SK-N-SH (cell line): ENCODE results near the gene TXNRD1.

Source experiments
- EP300 ChIP-seq, 2 experiments: IDR thresholded peaks; 2 replicates each; pipeline versions ENCODE4 v1.4.0 to v1.6.1; 2012; ENCODE audit warnings: borderline replicate concordance in 1 of 2, low read depth in 1 of 2, low read length in 1 of 2
- FOSL2 ChIP-seq: IDR thresholded peaks from 2 replicates; pipeline ENCODE4 v1.4.0; 2012; ENCODE audit warnings: low read depth, mild to moderate bottlenecking, moderate library complexity, borderline replicate concordance
- GABPA ChIP-seq: IDR thresholded peaks from 2 replicates; pipeline ENCODE4 v1.4.0; 2012; ENCODE audit warnings: low read depth, mild to moderate bottlenecking
- GATA2 ChIP-seq: sonication (generic); formaldehyde crosslinking; IDR thresholded peaks from 2 replicates; pipeline ENCODE4 v1.5.0; 2020; ENCODE audit warnings: mild to moderate bottlenecking, missing genetic modification reagents
- MEF2A ChIP-seq: IDR thresholded peaks from 2 replicates; pipeline ENCODE4 v1.4.0; 2012; ENCODE audit warnings: low read depth, borderline replicate concordance
- MXI1 ChIP-seq: IDR thresholded peaks from 2 replicates; pipeline ENCODE4 v1.6.1; 2012; ENCODE audit warnings: mild to moderate bottlenecking, low read depth, low read length, improper control_type of control experiment
- NFIC ChIP-seq: IDR thresholded peaks from 2 replicates; pipeline ENCODE4 v1.4.0; 2012; ENCODE audit warnings: borderline replicate concordance
- POLR2AphosphoS5 ChIP-seq: IDR thresholded peaks from 2 replicates; pipeline ENCODE4 v1.6.1; 2012; ENCODE audit warnings: low read depth, low read length
- RCOR1 ChIP-seq: fragments of 150-350 bp; IDR thresholded peaks from 2 replicates; pipeline ENCODE4 v1.6.1; 2017; ENCODE audit warnings: antibody characterized with exemption, low read length
- TAF1 ChIP-seq: IDR thresholded peaks from 2 replicates; pipeline ENCODE4 v1.6.1; 2012; ENCODE audit warnings: low read depth, mild to moderate bottlenecking, low read length, moderate library complexity, borderline replicate concordance
- TEAD4 ChIP-seq: IDR thresholded peaks from 2 replicates; pipeline ENCODE4 v1.4.0; 2012; ENCODE audit warnings: mild to moderate bottlenecking, borderline replicate concordance; ENCODE audit not compliant: insufficient read depth
- TF ChIP-seq, protein P1 (sequence below): fragments of 200-600 bp; sonication (generic); IDR thresholded peaks from 2 replicates; pipeline ENCODE4 v1.6.1; 2017; ENCODE audit warnings: antibody characterized with exemption, mild to moderate bottlenecking, moderate library complexity
- TF ChIP-seq, protein P2 (sequence below): IDR thresholded peaks from 2 replicates; pipeline ENCODE4 v1.6.1; 2012; ENCODE audit warnings: mild to moderate bottlenecking, low read depth, low read length, moderate library complexity
- TF ChIP-seq, protein P3 (sequence below): IDR thresholded peaks from 2 replicates; pipeline ENCODE4; 2012

DNA sequence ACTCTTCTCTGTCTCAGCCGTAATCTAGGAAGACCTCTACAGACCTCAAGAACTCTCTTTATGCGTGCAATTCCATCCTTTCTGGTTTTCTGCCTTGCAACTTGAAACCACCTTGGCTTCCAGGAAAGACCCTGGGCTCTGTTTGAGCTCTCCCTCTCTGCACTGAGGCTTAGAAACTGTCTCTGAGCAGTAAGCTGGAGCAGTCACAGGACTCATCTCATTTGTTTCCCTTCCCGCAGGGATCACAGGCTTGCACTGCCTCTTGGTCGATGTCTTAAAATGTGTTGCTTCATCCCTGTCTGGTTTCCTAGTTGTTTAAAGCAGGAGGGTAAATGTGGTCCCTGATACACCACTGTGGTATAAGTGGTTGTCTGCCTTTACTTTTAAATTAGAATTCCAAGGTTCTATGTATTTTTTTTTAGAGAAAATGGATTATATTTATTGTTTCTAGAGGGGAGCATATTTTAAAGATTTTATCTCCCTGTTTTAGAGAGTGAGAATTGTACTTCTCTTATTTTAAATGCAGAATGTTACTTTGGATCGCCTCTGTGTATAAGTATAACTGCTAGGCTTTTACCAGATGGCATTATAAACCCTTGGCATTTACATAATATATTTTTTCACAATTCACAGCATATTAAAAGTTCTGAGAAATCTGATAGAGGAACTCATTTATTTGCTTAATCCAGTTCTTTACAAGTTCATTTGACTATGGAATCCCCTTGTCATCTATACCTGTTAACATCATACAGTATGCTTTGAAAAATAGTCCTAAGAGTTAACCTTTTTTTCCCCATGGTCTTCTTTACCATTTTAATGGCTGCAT is 114.3 kb downstream of the TXNRD1 start:
- TF ChIP-seq GABPA (no peak), TAF1 (no peak), GATA2 (CRISPR knock-in tag) (no peak), TEAD4 (no peak), POLR2AphosphoS5 (no peak), MXI1 (no peak), MEF2A (no peak), RCOR1 (no peak), FOSL2 (no peak), EP300 (IDR thresholded peaks at IDR 0.05; ENCODE audit: borderline replicate concordance in 1 of 2, low read depth in 1 of 2, low read length in 1 of 2) (no peak), NFIC (no peak)
- TF ChIP-seq, protein P1, sequence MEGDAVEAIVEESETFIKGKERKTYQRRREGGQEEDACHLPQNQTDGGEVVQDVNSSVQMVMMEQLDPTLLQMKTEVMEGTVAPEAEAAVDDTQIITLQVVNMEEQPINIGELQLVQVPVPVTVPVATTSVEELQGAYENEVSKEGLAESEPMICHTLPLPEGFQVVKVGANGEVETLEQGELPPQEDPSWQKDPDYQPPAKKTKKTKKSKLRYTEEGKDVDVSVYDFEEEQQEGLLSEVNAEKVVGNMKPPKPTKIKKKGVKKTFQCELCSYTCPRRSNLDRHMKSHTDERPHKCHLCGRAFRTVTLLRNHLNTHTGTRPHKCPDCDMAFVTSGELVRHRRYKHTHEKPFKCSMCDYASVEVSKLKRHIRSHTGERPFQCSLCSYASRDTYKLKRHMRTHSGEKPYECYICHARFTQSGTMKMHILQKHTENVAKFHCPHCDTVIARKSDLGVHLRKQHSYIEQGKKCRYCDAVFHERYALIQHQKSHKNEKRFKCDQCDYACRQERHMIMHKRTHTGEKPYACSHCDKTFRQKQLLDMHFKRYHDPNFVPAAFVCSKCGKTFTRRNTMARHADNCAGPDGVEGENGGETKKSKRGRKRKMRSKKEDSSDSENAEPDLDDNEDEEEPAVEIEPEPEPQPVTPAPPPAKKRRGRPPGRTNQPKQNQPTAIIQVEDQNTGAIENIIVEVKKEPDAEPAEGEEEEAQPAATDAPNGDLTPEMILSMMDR, result no peak
- TF ChIP-seq, protein P2, sequence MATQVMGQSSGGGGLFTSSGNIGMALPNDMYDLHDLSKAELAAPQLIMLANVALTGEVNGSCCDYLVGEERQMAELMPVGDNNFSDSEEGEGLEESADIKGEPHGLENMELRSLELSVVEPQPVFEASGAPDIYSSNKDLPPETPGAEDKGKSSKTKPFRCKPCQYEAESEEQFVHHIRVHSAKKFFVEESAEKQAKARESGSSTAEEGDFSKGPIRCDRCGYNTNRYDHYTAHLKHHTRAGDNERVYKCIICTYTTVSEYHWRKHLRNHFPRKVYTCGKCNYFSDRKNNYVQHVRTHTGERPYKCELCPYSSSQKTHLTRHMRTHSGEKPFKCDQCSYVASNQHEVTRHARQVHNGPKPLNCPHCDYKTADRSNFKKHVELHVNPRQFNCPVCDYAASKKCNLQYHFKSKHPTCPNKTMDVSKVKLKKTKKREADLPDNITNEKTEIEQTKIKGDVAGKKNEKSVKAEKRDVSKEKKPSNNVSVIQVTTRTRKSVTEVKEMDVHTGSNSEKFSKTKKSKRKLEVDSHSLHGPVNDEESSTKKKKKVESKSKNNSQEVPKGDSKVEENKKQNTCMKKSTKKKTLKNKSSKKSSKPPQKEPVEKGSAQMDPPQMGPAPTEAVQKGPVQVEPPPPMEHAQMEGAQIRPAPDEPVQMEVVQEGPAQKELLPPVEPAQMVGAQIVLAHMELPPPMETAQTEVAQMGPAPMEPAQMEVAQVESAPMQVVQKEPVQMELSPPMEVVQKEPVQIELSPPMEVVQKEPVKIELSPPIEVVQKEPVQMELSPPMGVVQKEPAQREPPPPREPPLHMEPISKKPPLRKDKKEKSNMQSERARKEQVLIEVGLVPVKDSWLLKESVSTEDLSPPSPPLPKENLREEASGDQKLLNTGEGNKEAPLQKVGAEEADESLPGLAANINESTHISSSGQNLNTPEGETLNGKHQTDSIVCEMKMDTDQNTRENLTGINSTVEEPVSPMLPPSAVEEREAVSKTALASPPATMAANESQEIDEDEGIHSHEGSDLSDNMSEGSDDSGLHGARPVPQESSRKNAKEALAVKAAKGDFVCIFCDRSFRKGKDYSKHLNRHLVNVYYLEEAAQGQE, result no peak
- TF ChIP-seq, protein P3, sequence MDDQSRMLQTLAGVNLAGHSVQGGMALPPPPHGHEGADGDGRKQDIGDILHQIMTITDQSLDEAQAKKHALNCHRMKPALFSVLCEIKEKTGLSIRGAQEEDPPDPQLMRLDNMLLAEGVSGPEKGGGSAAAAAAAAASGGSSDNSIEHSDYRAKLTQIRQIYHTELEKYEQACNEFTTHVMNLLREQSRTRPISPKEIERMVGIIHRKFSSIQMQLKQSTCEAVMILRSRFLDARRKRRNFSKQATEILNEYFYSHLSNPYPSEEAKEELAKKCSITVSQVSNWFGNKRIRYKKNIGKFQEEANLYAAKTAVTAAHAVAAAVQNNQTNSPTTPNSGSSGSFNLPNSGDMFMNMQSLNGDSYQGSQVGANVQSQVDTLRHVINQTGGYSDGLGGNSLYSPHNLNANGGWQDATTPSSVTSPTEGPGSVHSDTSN, result no peak
